K562 (cell line): ENCODE measurements around the gene GSTO2. TPM values are rescaled to one million over a fixed set of nuclear protein-coding genes. Genes with fewer than 3 reads are reported as not detected.
A peak's percentile ranks its signal among the peaks of the same experiment; 100 is the strongest.

Source experiments
- CEBPG ChIP-seq, 3 experiments: fragments of 200-800 bp in 1 of 3; sonication (Bioruptor generic) in 1 of 3; sonication (generic) in 1 of 3; formaldehyde crosslinking in 1 of 3; IDR thresholded peaks in 2 of 3; conservative IDR thresholded peaks in 1 of 3; 2 replicates each; pipeline versions ENCODE4 v1.6.1 to v1.8.0; 2016 to 2022; ENCODE audit warnings: missing compliant biosample characterization in 2 of 3, missing genetic modification characterization in 2 of 3, mild to moderate bottlenecking in 1 of 3, missing genetic modification reagents in 1 of 3
- ETV1 ChIP-seq: fragments of 450-650 bp; conservative IDR thresholded peaks from 2 replicates; pipeline ENCODE4 v1.6.1; 2016; ENCODE audit warnings: missing genetic modification characterization, control low read depth, low read depth, missing compliant biosample characterization
- FIP1L1 ChIP-seq: fragments of 200-400 bp; formaldehyde crosslinking; IDR thresholded peaks from 2 replicates; pipeline ENCODE4 v1.6.1; 2018; ENCODE audit warnings: mild to moderate bottlenecking, low read depth, low read length; ENCODE audit not compliant: poor library complexity, severe bottlenecking
- FOXA1 ChIP-seq: fragments of 450-650 bp; IDR thresholded peaks from 2 replicates; pipeline ENCODE4 v1.6.1; 2016; ENCODE audit warnings: mild to moderate bottlenecking, borderline replicate concordance
- JUND ChIP-seq, 2 experiments: IDR thresholded peaks; 2 replicates in 1 of 2; 3 replicates in 1 of 2; pipeline ENCODE4 v1.6.1; 2011; ENCODE audit warnings: borderline replicate concordance in 2 of 2, low read depth in 2 of 2, low read length in 2 of 2, improper control_type of control experiment in 1 of 2, missing biosample characterization in 1 of 2, missing genetic modification characterization in 1 of 2, missing genetic modification reagents in 1 of 2
- OTX1 ChIP-seq: fragments of 450-650 bp; formaldehyde crosslinking; IDR thresholded peaks from 2 replicates; pipeline ENCODE4 v1.4.0; 2022; ENCODE audit warnings: mild to moderate bottlenecking
- RB1 ChIP-seq: fragments of 450-650 bp; IDR thresholded peaks from 2 replicates; pipeline ENCODE4 v1.6.1; 2017; ENCODE audit warnings: low read depth, mild to moderate bottlenecking
- RCOR1 ChIP-seq, 2 experiments: IDR thresholded peaks; 2 replicates each; pipeline ENCODE4 v1.6.1; 2012; ENCODE audit warnings: low read depth in 2 of 2, low read length in 2 of 2, borderline replicate concordance in 1 of 2, improper control_type of control experiment in 1 of 2
- SIN3B ChIP-seq: fragments of 450-650 bp; IDR thresholded peaks from 2 replicates; pipeline ENCODE4 v1.6.1; 2017; ENCODE audit warnings: low read depth, mild to moderate bottlenecking, moderate library complexity
- SMC3 ChIP-seq: conservative IDR thresholded peaks from 2 replicates; pipeline ENCODE4 v1.6.1; 2011; ENCODE audit warnings: low read depth, low read length, improper control_type of control experiment; ENCODE audit not compliant: insufficient read depth
- SNIP1 ChIP-seq: fragments of 450-650 bp; IDR thresholded peaks from 2 replicates; pipeline ENCODE4 v1.7.1; 2017; ENCODE audit warnings: low read depth, mild to moderate bottlenecking
- STAT5B ChIP-seq: fragments of 250-450 bp; sonication (Bioruptor Pico); IDR thresholded peaks from 2 replicates; pipeline ENCODE4 v1.8.0; 2021; ENCODE audit warnings: mild to moderate bottlenecking, inconsistent platforms
- ZFP30 ChIP-seq: fragments of 250-450 bp; sonication (Bioruptor Pico); IDR thresholded peaks from 2 replicates; pipeline ENCODE4 v1.8.0; 2022; ENCODE audit warnings: moderate library complexity, mild to moderate bottlenecking, inconsistent platforms, borderline replicate concordance
- ZNF184 ChIP-seq: sonication (generic); formaldehyde crosslinking; IDR thresholded peaks from 2 replicates; pipeline ENCODE4 v1.5.0; 2020; ENCODE audit warnings: missing genetic modification reagents
- polyA plus RNA-seq, 8 experiments: library from polyadenylated mRNA; depleted of rRNA in 4 of 8; stranded (reverse) in 5 of 8; unstranded in 3 of 8; fragments of >200 nt; fragmentation: Nextera tagmentation in 2 of 8; fragmentation: Illumina TruSeq in 1 of 8; extraction: Ambion mirVana in 2 of 8; extraction: Trizol in 1 of 8; gene quantifications; 2 replicates each; pipeline versions ENCODE4 v1.2.1 to v1.2.3, GENCODE V29; 2011 to 2014; ENCODE audit warnings: inconsistent platforms in 1 of 8, missing spikeins in 1 of 8
- total RNA-seq, 7 experiments: library from RNA; depleted of rRNA in 6 of 7; stranded (reverse); fragments of >200 nt in 6 of 7; fragmentation: Illumina TruSeq in 2 of 7; extraction: Trizol in 2 of 7; gene quantifications; 2 replicates each; pipeline versions ENCODE4 v1.2.1 to v1.2.3, GENCODE V29; 2011 to 2021; ENCODE audit warnings: low replicate concordance in 1 of 7
- TF ChIP-seq, protein P1 (sequence below): fragments of 250-450 bp; sonication (Bioruptor Pico); IDR thresholded peaks from 2 replicates; pipeline ENCODE4 v1.4.0; 2020; ENCODE audit warnings: mild to moderate bottlenecking
- TF ChIP-seq, protein P2 (sequence below), 2 experiments: fragments of 150-350 bp in 1 of 2; IDR thresholded peaks; 2 replicates each; pipeline ENCODE4 v1.6.1; 2012 to 2016; ENCODE audit warnings: low read depth in 2 of 2, low read length in 2 of 2, mild to moderate bottlenecking in 1 of 2, moderate library complexity in 1 of 2
- TF ChIP-seq, protein P3 (sequence below): conservative IDR thresholded peaks from 2 replicates; pipeline ENCODE4 v1.6.1; 2011; ENCODE audit warnings: low read depth, mild to moderate bottlenecking, low read length; ENCODE audit not compliant: control insufficient read depth
- TF ChIP-seq, protein P4 (sequence below): fragments of 250-450 bp; sonication (Bioruptor Pico); IDR thresholded peaks from 2 replicates; pipeline ENCODE4 v1.4.0; 2020; ENCODE audit warnings: borderline replicate concordance

GSTO2 gene
- total and polyA plus RNA-seq, 9 of the 15 experiments (the other 6 are each of a cell fraction or from before 2014, with no cell fraction given): 0.18 to 1.8 (median 0.90) TPM

DNA sequence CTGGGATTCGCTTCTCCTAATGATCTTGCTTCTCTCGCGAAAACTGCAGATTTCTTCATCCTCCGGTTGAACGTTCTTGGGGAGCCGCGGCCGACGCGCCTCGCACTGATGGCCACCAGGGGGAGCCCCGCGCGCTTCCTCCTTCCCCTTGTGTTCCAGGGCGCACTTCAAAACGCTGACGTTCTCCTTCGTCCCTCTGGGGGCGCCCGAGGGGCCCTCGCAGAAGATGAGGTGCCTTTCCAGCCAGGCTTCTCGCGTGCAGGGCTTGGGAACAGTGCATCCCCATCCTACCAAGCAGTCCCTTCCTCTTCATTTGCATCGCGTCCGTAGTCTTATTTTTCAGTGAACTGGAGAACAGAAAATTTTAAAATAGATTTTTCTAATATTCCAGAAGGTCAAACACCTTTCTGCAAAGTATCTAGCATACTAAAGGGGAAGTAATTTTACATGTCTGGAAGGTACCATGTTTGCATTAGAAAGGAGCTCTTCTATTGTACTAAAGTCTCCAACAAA lies 22.5 kb downstream of the GSTO2 start (continued):
- TF ChIP-seq, protein P1, sequence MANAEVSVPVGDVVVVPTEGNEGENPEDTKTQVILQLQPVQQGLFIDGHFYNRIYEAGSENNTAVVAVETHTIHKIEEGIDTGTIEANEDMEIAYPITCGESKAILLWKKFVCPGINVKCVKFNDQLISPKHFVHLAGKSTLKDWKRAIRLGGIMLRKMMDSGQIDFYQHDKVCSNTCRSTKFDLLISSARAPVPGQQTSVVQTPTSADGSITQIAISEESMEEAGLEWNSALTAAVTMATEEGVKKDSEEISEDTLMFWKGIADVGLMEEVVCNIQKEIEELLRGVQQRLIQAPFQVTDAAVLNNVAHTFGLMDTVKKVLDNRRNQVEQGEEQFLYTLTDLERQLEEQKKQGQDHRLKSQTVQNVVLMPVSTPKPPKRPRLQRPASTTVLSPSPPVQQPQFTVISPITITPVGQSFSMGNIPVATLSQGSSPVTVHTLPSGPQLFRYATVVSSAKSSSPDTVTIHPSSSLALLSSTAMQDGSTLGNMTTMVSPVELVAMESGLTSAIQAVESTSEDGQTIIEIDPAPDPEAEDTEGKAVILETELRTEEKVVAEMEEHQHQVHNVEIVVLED (CRISPR knock-in tag): no peak
- TF ChIP-seq FOXA1 (no peak), ETV1 (peak; percentile 58), SMC3 (peak; percentile 89), SIN3B (no peak), CEBPG (CRISPR knock-in tag; IDR thresholded peaks at IDR 0.05) (no peak), CEBPG (tag; conservative IDR thresholded peaks at IDR 0.05 in 1 of 2, IDR thresholded peaks at IDR 0.05 in 1 of 2) (no peak), JUND (IDR thresholded peaks at IDR 0.05; ENCODE audit: borderline replicate concordance, low read depth, low read length) (peak; percentile 48), JUND (tag; IDR thresholded peaks at IDR 0.05; ENCODE audit: borderline replicate concordance, low read depth, low read length) (peak; percentile 37; the same call in 1 of the 3 replicates), ZNF184 (CRISPR knock-in tag) (no peak), ZFP30 (CRISPR knock-in tag) (no peak), RB1 (peak; percentile 70; the same call in 1 of the 2 replicates), RCOR1 (IDR thresholded peaks at IDR 0.05; ENCODE audit: borderline replicate concordance in 1 of 2, low read depth in 2 of 2, low read length in 2 of 2) (peak in 1 of 2 experiments; percentile 62; a peak in 1 of 4 replicates), SNIP1 (no peak), FIP1L1 (no peak), OTX1 (CRISPR knock-in tag) (no peak), STAT5B (CRISPR knock-in tag) (no peak)
- TF ChIP-seq, protein P2, sequence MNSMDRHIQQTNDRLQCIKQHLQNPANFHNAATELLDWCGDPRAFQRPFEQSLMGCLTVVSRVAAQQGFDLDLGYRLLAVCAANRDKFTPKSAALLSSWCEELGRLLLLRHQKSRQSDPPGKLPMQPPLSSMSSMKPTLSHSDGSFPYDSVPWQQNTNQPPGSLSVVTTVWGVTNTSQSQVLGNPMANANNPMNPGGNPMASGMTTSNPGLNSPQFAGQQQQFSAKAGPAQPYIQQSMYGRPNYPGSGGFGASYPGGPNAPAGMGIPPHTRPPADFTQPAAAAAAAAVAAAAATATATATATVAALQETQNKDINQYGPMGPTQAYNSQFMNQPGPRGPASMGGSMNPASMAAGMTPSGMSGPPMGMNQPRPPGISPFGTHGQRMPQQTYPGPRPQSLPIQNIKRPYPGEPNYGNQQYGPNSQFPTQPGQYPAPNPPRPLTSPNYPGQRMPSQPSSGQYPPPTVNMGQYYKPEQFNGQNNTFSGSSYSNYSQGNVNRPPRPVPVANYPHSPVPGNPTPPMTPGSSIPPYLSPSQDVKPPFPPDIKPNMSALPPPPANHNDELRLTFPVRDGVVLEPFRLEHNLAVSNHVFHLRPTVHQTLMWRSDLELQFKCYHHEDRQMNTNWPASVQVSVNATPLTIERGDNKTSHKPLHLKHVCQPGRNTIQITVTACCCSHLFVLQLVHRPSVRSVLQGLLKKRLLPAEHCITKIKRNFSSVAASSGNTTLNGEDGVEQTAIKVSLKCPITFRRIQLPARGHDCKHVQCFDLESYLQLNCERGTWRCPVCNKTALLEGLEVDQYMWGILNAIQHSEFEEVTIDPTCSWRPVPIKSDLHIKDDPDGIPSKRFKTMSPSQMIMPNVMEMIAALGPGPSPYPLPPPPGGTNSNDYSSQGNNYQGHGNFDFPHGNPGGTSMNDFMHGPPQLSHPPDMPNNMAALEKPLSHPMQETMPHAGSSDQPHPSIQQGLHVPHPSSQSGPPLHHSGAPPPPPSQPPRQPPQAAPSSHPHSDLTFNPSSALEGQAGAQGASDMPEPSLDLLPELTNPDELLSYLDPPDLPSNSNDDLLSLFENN (IDR thresholded peaks at IDR 0.05; ENCODE audit: low read depth in 2 of 2, low read length in 2 of 2): no peak
- TF ChIP-seq, protein P3, sequence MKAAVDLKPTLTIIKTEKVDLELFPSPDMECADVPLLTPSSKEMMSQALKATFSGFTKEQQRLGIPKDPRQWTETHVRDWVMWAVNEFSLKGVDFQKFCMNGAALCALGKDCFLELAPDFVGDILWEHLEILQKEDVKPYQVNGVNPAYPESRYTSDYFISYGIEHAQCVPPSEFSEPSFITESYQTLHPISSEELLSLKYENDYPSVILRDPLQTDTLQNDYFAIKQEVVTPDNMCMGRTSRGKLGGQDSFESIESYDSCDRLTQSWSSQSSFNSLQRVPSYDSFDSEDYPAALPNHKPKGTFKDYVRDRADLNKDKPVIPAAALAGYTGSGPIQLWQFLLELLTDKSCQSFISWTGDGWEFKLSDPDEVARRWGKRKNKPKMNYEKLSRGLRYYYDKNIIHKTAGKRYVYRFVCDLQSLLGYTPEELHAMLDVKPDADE: no peak
- TF ChIP-seq, protein P4, sequence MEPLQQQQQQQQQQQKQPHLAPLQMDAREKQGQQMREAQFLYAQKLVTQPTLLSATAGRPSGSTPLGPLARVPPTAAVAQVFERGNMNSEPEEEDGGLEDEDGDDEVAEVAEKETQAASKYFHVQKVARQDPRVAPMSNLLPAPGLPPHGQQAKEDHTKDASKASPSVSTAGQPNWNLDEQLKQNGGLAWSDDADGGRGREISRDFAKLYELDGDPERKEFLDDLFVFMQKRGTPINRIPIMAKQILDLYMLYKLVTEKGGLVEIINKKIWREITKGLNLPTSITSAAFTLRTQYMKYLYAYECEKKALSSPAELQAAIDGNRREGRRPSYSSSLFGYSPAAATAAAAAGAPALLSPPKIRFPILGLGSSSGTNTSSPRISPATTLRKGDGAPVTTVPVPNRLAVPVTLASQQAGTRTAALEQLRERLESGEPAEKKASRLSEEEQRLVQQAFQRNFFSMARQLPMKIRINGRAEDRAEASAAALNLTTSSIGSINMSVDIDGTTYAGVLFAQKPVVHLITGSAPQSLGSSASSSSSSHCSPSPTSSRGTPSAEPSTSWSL (CRISPR knock-in tag): no peak
